ENCODE measurements around the gene PPP1R3G.

PPP1R3G gene

GRCh38 chr6:5067305-5067704 lies 17.8 kb upstream of the PPP1R3G start:
- in situ Hi-C loops (cut with HindIII; ENCODE audit: low sequenced_read_pairs): no loop called here
- DNase-seq (ENCODE audit: low read depth): no peak
- no peak for TF ChIP-seq CTCF (IDR thresholded peaks at IDR 0.05; ENCODE audit: low read depth, low read length, missing control alignments)
- H3K4me3 ChIP-seq (ENCODE audit: low read depth, low read length): no peak overlapping the region

GRCh38 chr6:5068153-5068751 lies 16.9 kb upstream of the PPP1R3G start:
- DNase-seq (ENCODE audit: low read depth): no peak
- in situ Hi-C loops (cut with HindIII; ENCODE audit: low sequenced_read_pairs): no loop called here
- H3K4me3 ChIP-seq (ENCODE audit: low read depth, low read length): no peak overlapping the region
- no peak for TF ChIP-seq CTCF (IDR thresholded peaks at IDR 0.05; ENCODE audit: low read depth, low read length, missing control alignments)

GRCh38 chr6:5071216-5071615 lies 13.9 kb upstream of the PPP1R3G start:
- H3K4me3 ChIP-seq (ENCODE audit: low read depth, low read length): no peak overlapping the region
- in situ Hi-C loops (cut with HindIII; ENCODE audit: low sequenced_read_pairs): no loop called here
- no peak for DNase-seq (ENCODE audit: low read depth)
- TF ChIP-seq CTCF (IDR thresholded peaks at IDR 0.05; ENCODE audit: low read depth, low read length, missing control alignments): no peak

GRCh38 chr6:5072440-5072839 lies 12.7 kb upstream of the PPP1R3G start:
- DNase-seq (ENCODE audit: low read depth): no peak
- no peak overlapping the region for H3K4me3 ChIP-seq (ENCODE audit: low read depth, low read length)
- no peak for TF ChIP-seq CTCF (IDR thresholded peaks at IDR 0.05; ENCODE audit: low read depth, low read length, missing control alignments)
- in situ Hi-C loops (cut with HindIII; ENCODE audit: low sequenced_read_pairs): no loop called here

GRCh38 chr6:5073992-5074391 lies 11.1 kb upstream of the PPP1R3G start:
- in situ Hi-C loops (cut with HindIII; ENCODE audit: low sequenced_read_pairs): no loop called here
- TF ChIP-seq CTCF (IDR thresholded peaks at IDR 0.05; ENCODE audit: low read depth, low read length, missing control alignments): no peak
- no peak overlapping the region for H3K4me3 ChIP-seq (ENCODE audit: low read depth, low read length)
- DNase-seq (ENCODE audit: low read depth): no peak

GRCh38 chr6:5076931-5077330 lies 8.2 kb upstream of the PPP1R3G start:
- in situ Hi-C loops (cut with HindIII; ENCODE audit: low sequenced_read_pairs): no loop called here
- no peak overlapping the region for H3K4me3 ChIP-seq (ENCODE audit: low read depth, low read length)
- no peak for DNase-seq (ENCODE audit: low read depth)
- TF ChIP-seq CTCF (IDR thresholded peaks at IDR 0.05; ENCODE audit: low read depth, low read length, missing control alignments): no peak
